ENCODE results near the gene IGFBP4. TPM values are rescaled to one million over a fixed set of nuclear protein-coding genes. Genes with fewer than 3 reads are reported as not detected.

The IGFBP4 gene
- total RNA-seq, 1 donor from 2014 or later: 142 TPM

DNA sequence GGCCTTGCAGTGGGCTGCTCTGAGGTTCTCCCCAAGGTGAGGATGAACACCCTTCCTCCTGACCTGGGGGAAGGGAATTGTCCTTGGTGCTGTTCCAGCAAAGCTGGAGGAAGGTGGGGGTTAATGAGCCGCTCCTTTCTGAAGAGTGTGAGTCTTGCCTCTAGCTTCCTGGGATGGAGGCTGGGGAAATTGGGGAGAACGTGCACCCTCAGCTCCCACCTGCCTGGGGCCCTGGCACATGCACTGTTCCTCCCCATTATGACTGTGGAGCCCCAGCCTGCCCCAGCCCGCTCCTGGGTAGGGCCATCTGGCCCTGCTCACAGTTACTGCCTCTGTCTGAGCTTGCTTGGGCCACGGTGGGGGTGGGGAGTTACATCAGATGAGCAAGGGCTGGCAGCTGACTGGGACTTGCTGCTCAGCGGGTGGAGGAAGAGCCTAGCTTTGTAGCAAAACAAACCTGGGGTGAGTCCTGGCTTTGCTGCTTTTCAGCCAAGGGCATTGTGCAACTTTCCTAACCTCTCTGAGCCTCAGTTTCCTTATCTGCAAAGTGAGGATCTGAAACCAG lies 47.1 kb downstream of the IGFBP4 start:
- H3K4me1 ChIP-seq (ENCODE audit: insufficient read depth, low read length): peaks cover 33% of the 10 kb centered on the region
- Mint-ChIP-seq H3K9me3 (ENCODE audit: unreplicated experiment) (no peaks in the 10 kb centered on the region), H3K4me3 (ENCODE audit: unreplicated experiment) (no peak overlapping the region), H3K27ac (ENCODE audit: unreplicated experiment) (peak overlapping the region; percentile 69), H3K27me3 (ENCODE audit: low read depth, unreplicated experiment) (no peaks in the 10 kb centered on the region), H3K4me1 (ENCODE audit: low read depth, unreplicated experiment) (peaks cover 33% of the 10 kb centered on the region), H3K36me3 (ENCODE audit: low read depth, unreplicated experiment) (no peaks in the 10 kb centered on the region)
- H3K4me3 ChIP-seq (ENCODE audit: insufficient read depth, low read depth, low read length): no peak overlapping the region
- H3K27ac ChIP-seq (ENCODE audit: low read depth, low read length): no peak overlapping the region
- FAIRE-seq (no peak), DNase-seq (ENCODE audit: low read depth) (peak; percentile 44)
- no peak overlapping the region for H2AFZ ChIP-seq (ENCODE audit: low read depth, low read length)
- H3K4me2 ChIP-seq (ENCODE audit: low read length): peak overlapping the region; percentile 1
- H3K79me2 ChIP-seq (ENCODE audit: insufficient read depth, low read length): no peaks in the 10 kb centered on the region
- no peaks in the 10 kb centered on the region for H3K27me3 ChIP-seq (ENCODE audit: insufficient read depth, low read length)
- H3K36me3 ChIP-seq (ENCODE audit: insufficient read depth, low read length): no peaks in the 10 kb centered on the region
- no peaks in the 10 kb centered on the region for H4K20me1 ChIP-seq (ENCODE audit: insufficient read depth, low read length)
- peak overlapping the region; percentile 21 for H3K9ac ChIP-seq (ENCODE audit: low read length)
- H3K9me3 ChIP-seq (ENCODE audit: insufficient read depth, low read depth, low read length): no peaks in the 10 kb centered on the region
- TF ChIP-seq, protein P1, sequence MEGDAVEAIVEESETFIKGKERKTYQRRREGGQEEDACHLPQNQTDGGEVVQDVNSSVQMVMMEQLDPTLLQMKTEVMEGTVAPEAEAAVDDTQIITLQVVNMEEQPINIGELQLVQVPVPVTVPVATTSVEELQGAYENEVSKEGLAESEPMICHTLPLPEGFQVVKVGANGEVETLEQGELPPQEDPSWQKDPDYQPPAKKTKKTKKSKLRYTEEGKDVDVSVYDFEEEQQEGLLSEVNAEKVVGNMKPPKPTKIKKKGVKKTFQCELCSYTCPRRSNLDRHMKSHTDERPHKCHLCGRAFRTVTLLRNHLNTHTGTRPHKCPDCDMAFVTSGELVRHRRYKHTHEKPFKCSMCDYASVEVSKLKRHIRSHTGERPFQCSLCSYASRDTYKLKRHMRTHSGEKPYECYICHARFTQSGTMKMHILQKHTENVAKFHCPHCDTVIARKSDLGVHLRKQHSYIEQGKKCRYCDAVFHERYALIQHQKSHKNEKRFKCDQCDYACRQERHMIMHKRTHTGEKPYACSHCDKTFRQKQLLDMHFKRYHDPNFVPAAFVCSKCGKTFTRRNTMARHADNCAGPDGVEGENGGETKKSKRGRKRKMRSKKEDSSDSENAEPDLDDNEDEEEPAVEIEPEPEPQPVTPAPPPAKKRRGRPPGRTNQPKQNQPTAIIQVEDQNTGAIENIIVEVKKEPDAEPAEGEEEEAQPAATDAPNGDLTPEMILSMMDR (IDR thresholded peaks at IDR 0.05; ENCODE audit: insufficient read depth, low read depth, low read length): no peak
- no peak for TF ChIP-seq EZH2 (IDR thresholded peaks at IDR 0.05; ENCODE audit: insufficient read depth, low read length)

DNA sequence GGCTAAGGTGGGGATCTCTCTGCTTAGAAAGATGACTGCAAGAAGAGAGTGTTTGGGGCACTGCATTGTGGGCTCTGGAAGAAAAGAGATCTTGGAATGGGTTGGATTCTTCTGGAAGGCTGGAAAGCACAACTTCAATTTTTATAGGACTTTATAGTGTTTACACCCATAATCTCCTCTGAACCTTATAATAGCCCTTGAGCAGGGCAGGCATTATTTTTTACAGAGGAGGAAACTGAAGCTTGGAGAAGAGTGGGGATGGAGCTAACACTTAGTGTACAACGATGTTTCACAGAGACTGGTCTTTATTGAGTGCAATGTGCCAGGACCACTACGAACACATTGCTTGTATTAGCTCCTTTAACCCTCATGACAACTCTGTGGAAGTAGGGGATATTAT lies 47.7 kb downstream of the IGFBP4 start:
- H4K20me1 ChIP-seq (ENCODE audit: insufficient read depth, low read length): no peaks in the 10 kb centered on the region
- H3K4me3 ChIP-seq (ENCODE audit: insufficient read depth, low read depth, low read length): no peak overlapping the region
- Mint-ChIP-seq H3K9me3 (ENCODE audit: unreplicated experiment) (peaks cover 3% of the 10 kb centered on the region), H3K27ac (ENCODE audit: unreplicated experiment) (no peak overlapping the region), H3K4me3 (ENCODE audit: unreplicated experiment) (no peak overlapping the region), H3K4me1 (ENCODE audit: low read depth, unreplicated experiment) (peaks cover 29% of the 10 kb centered on the region), H3K36me3 (ENCODE audit: low read depth, unreplicated experiment) (no peaks in the 10 kb centered on the region), H3K27me3 (ENCODE audit: low read depth, unreplicated experiment) (peaks cover 2% of the 10 kb centered on the region)
- no peak overlapping the region for H2AFZ ChIP-seq (ENCODE audit: low read depth, low read length)
- H3K9me3 ChIP-seq (ENCODE audit: insufficient read depth, low read depth, low read length): no peaks in the 10 kb centered on the region
- TF ChIP-seq, protein P1 (IDR thresholded peaks at IDR 0.05; ENCODE audit: insufficient read depth, low read depth, low read length): no peak
- no peak for TF ChIP-seq EZH2 (IDR thresholded peaks at IDR 0.05; ENCODE audit: insufficient read depth, low read length)
- FAIRE-seq (no peak), DNase-seq (ENCODE audit: low read depth) (no peak)
- no peaks in the 10 kb centered on the region for H3K36me3 ChIP-seq (ENCODE audit: insufficient read depth, low read length)
- no peaks in the 10 kb centered on the region for H3K79me2 ChIP-seq (ENCODE audit: insufficient read depth, low read length)
- H3K27ac ChIP-seq (ENCODE audit: low read depth, low read length): no peak overlapping the region
- H3K4me2 ChIP-seq (ENCODE audit: low read length): no peak overlapping the region
- H3K27me3 ChIP-seq (ENCODE audit: insufficient read depth, low read length): no peaks in the 10 kb centered on the region
- peaks cover 27% of the 10 kb centered on the region for H3K4me1 ChIP-seq (ENCODE audit: insufficient read depth, low read length)
- H3K9ac ChIP-seq (ENCODE audit: low read length): no peak overlapping the region

DNA sequence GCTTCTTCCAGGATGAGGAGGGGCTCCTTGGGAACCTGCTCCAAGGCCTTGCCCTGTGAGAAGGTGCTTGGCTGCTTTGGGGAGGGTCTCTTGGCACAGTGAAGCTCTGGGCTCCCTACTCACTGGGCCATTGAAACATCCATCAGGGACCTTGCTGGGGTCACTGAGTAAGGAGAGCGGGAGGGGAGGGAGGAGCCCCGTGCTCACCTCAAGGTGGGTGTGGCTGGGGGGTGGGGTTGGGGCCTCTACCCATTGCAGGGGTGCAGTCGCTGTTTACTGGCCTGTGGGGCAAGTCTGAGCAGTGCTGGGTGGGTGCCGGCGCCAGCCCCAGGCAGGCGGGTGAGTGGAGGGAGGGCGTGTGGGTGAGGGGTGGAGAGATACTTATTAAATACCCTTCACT lies 48.2 kb downstream of the IGFBP4 start:
- FAIRE-seq (no peak), DNase-seq (ENCODE audit: low read depth) (no peak)
- no peak overlapping the region for H3K9ac ChIP-seq (ENCODE audit: low read length)
- peaks cover 2% of the 10 kb centered on the region for H3K27me3 Mint-ChIP-seq (ENCODE audit: low read depth, unreplicated experiment)
- H3K36me3 ChIP-seq (ENCODE audit: insufficient read depth, low read length): no peaks in the 10 kb centered on the region
- H3K4me1 ChIP-seq (ENCODE audit: insufficient read depth, low read length): peaks cover 23% of the 10 kb centered on the region
- H3K9me3 ChIP-seq (ENCODE audit: insufficient read depth, low read depth, low read length): no peaks in the 10 kb centered on the region
- no peak overlapping the region for H3K27ac Mint-ChIP-seq (ENCODE audit: unreplicated experiment)
- H2AFZ ChIP-seq (ENCODE audit: low read depth, low read length): no peak overlapping the region
- TF ChIP-seq, protein P1 (IDR thresholded peaks at IDR 0.05; ENCODE audit: insufficient read depth, low read depth, low read length): no peak
- no peak for TF ChIP-seq EZH2 (IDR thresholded peaks at IDR 0.05; ENCODE audit: insufficient read depth, low read length)
- no peak overlapping the region for H3K4me3 Mint-ChIP-seq (ENCODE audit: unreplicated experiment)
- H3K27ac ChIP-seq (ENCODE audit: low read depth, low read length): no peak overlapping the region
- H3K79me2 ChIP-seq (ENCODE audit: insufficient read depth, low read length): no peaks in the 10 kb centered on the region
- no peaks in the 10 kb centered on the region for H3K27me3 ChIP-seq (ENCODE audit: insufficient read depth, low read length)
- H4K20me1 ChIP-seq (ENCODE audit: insufficient read depth, low read length): no peaks in the 10 kb centered on the region
- no peaks in the 10 kb centered on the region for H3K36me3 Mint-ChIP-seq (ENCODE audit: low read depth, unreplicated experiment)
- peaks cover 3% of the 10 kb centered on the region for H3K9me3 Mint-ChIP-seq (ENCODE audit: unreplicated experiment)
- peaks cover 25% of the 10 kb centered on the region for H3K4me1 Mint-ChIP-seq (ENCODE audit: low read depth, unreplicated experiment)
- H3K4me2 ChIP-seq (ENCODE audit: low read length): no peak overlapping the region
- H3K4me3 ChIP-seq (ENCODE audit: insufficient read depth, low read depth, low read length): no peak overlapping the region

All from astrocyte (in vitro differentiated cells and primary cell).